Neuron (in vitro differentiated cells): Measurements from ENCODE around the gene CARD19.
"Not testable (repeated sequence)": the region's sequence is repeated elsewhere in the genome, so short reads cannot be mapped to it uniquely, and the experiment has no call there.

Source experiments
- H2AFZ ChIP-seq: one replicate; pipeline ENCODE4 v1.6.1; 2013; ENCODE audit warnings: low read depth, mild to moderate bottlenecking, inconsistent platforms, low read length, moderate library complexity
- H3K27me3 ChIP-seq: one replicate; pipeline ENCODE4 v1.6.1; 2013; ENCODE audit warnings: low read length; ENCODE audit not compliant: insufficient read depth
- H3K36me3 ChIP-seq: one replicate; pipeline ENCODE4 v1.6.1; 2013; ENCODE audit warnings: low read length; ENCODE audit not compliant: insufficient read depth
- H3K4me1 ChIP-seq: one replicate; pipeline ENCODE4 v1.6.1; 2013; ENCODE audit warnings: low read length; ENCODE audit not compliant: insufficient read depth
- H3K4me3 ChIP-seq: 2 replicates; pipeline ENCODE4 v1.5.1; 2013; ENCODE audit warnings: mild to moderate bottlenecking, low read length, moderate library complexity
- H3K9me3 ChIP-seq: one replicate; pipeline ENCODE4 v1.6.1; 2013; ENCODE audit warnings: low read length

The CARD19 gene

GRCh38 chr9:93094658-93095204, 1.3 kb upstream of the CARD19 start:
- H3K36me3 ChIP-seq: no peaks in the 10 kb centered on the region
- H2AFZ ChIP-seq: no peak overlapping the region
- H3K4me1 ChIP-seq: peaks cover 24% of the 10 kb centered on the region
- no peaks in the 10 kb centered on the region for H3K9me3 ChIP-seq
- peak overlapping the region; percentile 59 for H3K4me3 ChIP-seq
- H3K27me3 ChIP-seq: no peaks in the 10 kb centered on the region

- Histone ChIP-seq H3K27me3 (no peaks in the 10 kb centered on the region), H3K4me3 (peak overlapping the region; percentile 59), H3K36me3 (no peaks in the 10 kb centered on the region), H3K4me1 (peaks cover 24% of the 10 kb centered on the region), H2AFZ (peak overlapping the region; percentile 73), H3K9me3 (no peaks in the 10 kb centered on the region)
These were observed 549 bp upstream of the CARD19 start for GRCh38 chr9:93095205-93096130.

GRCh38 chr9:93096811-93097382, 880 bp downstream of the CARD19 start:
- Histone ChIP-seq H3K4me1 (peaks cover 20% of the 10 kb centered on the region), H3K36me3 (no peaks in the 10 kb centered on the region), H3K27me3 (no peaks in the 10 kb centered on the region), H2AFZ (peak overlapping the region; percentile 94), H3K9me3 (peaks cover 2% of the 10 kb centered on the region), H3K4me3 (peak overlapping the region; percentile 89)

- Histone ChIP-seq H3K4me3 (peak overlapping the region; percentile 89), H2AFZ (no peak overlapping the region), H3K27me3 (no peaks in the 10 kb centered on the region), H3K36me3 (no peaks in the 10 kb centered on the region), H3K9me3 (peaks cover 2% of the 10 kb centered on the region), H3K4me1 (peaks cover 17% of the 10 kb centered on the region)
These were observed 1.6 kb downstream of the CARD19 start for GRCh38 chr9:93097511-93098201.

GRCh38 chr9:93098236-93098946, 2.4 kb downstream of the CARD19 start:
- Histone ChIP-seq H3K9me3 (peaks cover 2% of the 10 kb centered on the region), H3K4me1 (peaks cover 17% of the 10 kb centered on the region), H3K4me3 (no peak overlapping the region), H3K36me3 (no peaks in the 10 kb centered on the region), H2AFZ (no peak overlapping the region), H3K27me3 (no peaks in the 10 kb centered on the region)

GRCh38 chr9:93099551-93100275, 3.7 kb downstream of the CARD19 start:
- H3K9me3 ChIP-seq: peaks cover 7% of the 10 kb centered on the region
- H3K36me3 ChIP-seq: no peaks in the 10 kb centered on the region
- H3K4me1 ChIP-seq: peaks cover 16% of the 10 kb centered on the region
- no peak overlapping the region for H3K4me3 ChIP-seq
- H2AFZ ChIP-seq: no peak overlapping the region
- H3K27me3 ChIP-seq: no peaks in the 10 kb centered on the region

- no peaks in the 10 kb centered on the region for H3K27me3 ChIP-seq
- H2AFZ ChIP-seq: no peak overlapping the region
- no peak overlapping the region for H3K4me3 ChIP-seq
- no peaks in the 10 kb centered on the region for H3K36me3 ChIP-seq
- peaks cover 13% of the 10 kb centered on the region for H3K4me1 ChIP-seq
- H3K9me3 ChIP-seq: peaks cover 7% of the 10 kb centered on the region
These were observed 4.2 kb downstream of the CARD19 start for GRCh38 chr9:93100276-93100636.

GRCh38 chr9:93101086-93101485, 5.1 kb downstream of the CARD19 start:
- H3K4me3 ChIP-seq, H3K9me3 ChIP-seq, H2AFZ ChIP-seq, H3K27me3 ChIP-seq, H3K36me3 ChIP-seq: not testable (repeated sequence)
- peaks cover 13% of the 10 kb centered on the region for H3K4me1 ChIP-seq

- no peaks in the 10 kb centered on the region for H3K27me3 ChIP-seq
- H3K9me3 ChIP-seq: peaks cover 6% of the 10 kb centered on the region
- H3K36me3 ChIP-seq: peaks cover 5% of the 10 kb centered on the region
- no peaks in the 10 kb centered on the region for H3K4me1 ChIP-seq
- no peak overlapping the region for H2AFZ ChIP-seq
- H3K4me3 ChIP-seq: no peak overlapping the region
These were observed 9.6 kb downstream of the CARD19 start for GRCh38 chr9:93105620-93106019.

GRCh38 chr9:93107151-93107824, 11.3 kb downstream of the CARD19 start:
- Histone ChIP-seq H3K36me3 (peaks cover 5% of the 10 kb centered on the region), H3K4me3 (no peak overlapping the region), H3K4me1 (no peaks in the 10 kb centered on the region), H2AFZ (no peak overlapping the region), H3K9me3 (peaks cover 5% of the 10 kb centered on the region), H3K27me3 (no peaks in the 10 kb centered on the region)

GRCh38 chr9:93107825-93108161, 11.8 kb downstream of the CARD19 start:
- Histone ChIP-seq H3K4me1 (no peaks in the 10 kb centered on the region), H3K36me3 (peaks cover 5% of the 10 kb centered on the region), H3K9me3 (peaks cover 5% of the 10 kb centered on the region), H2AFZ (no peak overlapping the region), H3K4me3 (no peak overlapping the region), H3K27me3 (no peaks in the 10 kb centered on the region)
